H9 (cell line): ENCODE results near the gene RPS6KB2. TPM values are rescaled to one million over a fixed set of nuclear protein-coding genes. Genes with fewer than 3 reads are reported as not detected.

Experiments used
- DNase-seq: peaks from one replicate; pipeline ENCODE4 v3.0.0-alpha.2; 2017
- H2AFZ ChIP-seq: one replicate; pipeline ENCODE4 v1.6.1; 2013; ENCODE audit warnings: mild to moderate bottlenecking, low read length, control low read depth, moderate library complexity
- H2AK5ac ChIP-seq: 2 replicates; pipeline ENCODE4 v1.6.1; 2013; ENCODE audit warnings: low read length, control low read depth, mixed read lengths; ENCODE audit not compliant: insufficient read length
- H2BK120ac ChIP-seq: one replicate; pipeline ENCODE4 v1.6.1; 2013; ENCODE audit warnings: low read depth, mild to moderate bottlenecking, low read length, control low read depth, inconsistent platforms; ENCODE audit not compliant: poor library complexity, severe bottlenecking
- H2BK12ac ChIP-seq: 2 replicates; pipeline ENCODE4 v1.6.1; 2013; ENCODE audit warnings: low read length, control low read depth, mixed read lengths, low read depth; ENCODE audit not compliant: insufficient read length
- H2BK15ac ChIP-seq: 2 replicates; pipeline ENCODE4 v1.6.1; 2013; ENCODE audit warnings: low read depth, low read length, control low read depth
- H2BK20ac ChIP-seq: one replicate; pipeline ENCODE4 v1.6.1; 2013; ENCODE audit warnings: low read depth, mild to moderate bottlenecking, low read length, control low read depth, inconsistent platforms; ENCODE audit not compliant: poor library complexity, severe bottlenecking
- H2BK5ac ChIP-seq: 2 replicates; pipeline ENCODE4 v1.6.1; 2013; ENCODE audit warnings: low read length, control low read depth, mixed read lengths; ENCODE audit not compliant: insufficient read length
- H3K14ac ChIP-seq: 2 replicates; pipeline ENCODE4 v1.6.1; 2013; ENCODE audit warnings: low read length, control low read depth; ENCODE audit not compliant: insufficient read depth
- H3K18ac ChIP-seq: 2 replicates; pipeline ENCODE4 v1.6.1; 2013; ENCODE audit warnings: low read depth, mild to moderate bottlenecking, mixed read lengths, low read length, control low read depth; ENCODE audit not compliant: insufficient read length
- H3K23ac ChIP-seq: 2 replicates; pipeline ENCODE4 v1.6.1; 2013; ENCODE audit warnings: low read length, control low read depth, mixed read lengths, low read depth; ENCODE audit not compliant: insufficient read length
- H3K23me2 ChIP-seq: 2 replicates; pipeline ENCODE4 v1.6.1; 2013; ENCODE audit warnings: low read depth, mild to moderate bottlenecking, mixed read lengths, low read length, control low read depth; ENCODE audit not compliant: insufficient read length, poor library complexity, severe bottlenecking
- H3K27ac ChIP-seq: 2 replicates; pipeline ENCODE4 v1.5.1; 2013; ENCODE audit warnings: low read length, control low read depth, mixed read lengths, low read depth; ENCODE audit not compliant: insufficient read length
- H3K27me3 ChIP-seq: 2 replicates; pipeline ENCODE4 v1.6.1; 2013; ENCODE audit warnings: low read length, control low read depth, inconsistent platforms; ENCODE audit not compliant: insufficient read depth
- H3K4ac ChIP-seq: 2 replicates; pipeline ENCODE4 v1.6.1; 2013; ENCODE audit warnings: low read depth, mild to moderate bottlenecking, control low read depth, inconsistent platforms, low read length, moderate library complexity
- H3K4me1 ChIP-seq: 2 replicates; pipeline ENCODE4 v1.6.1; 2013; ENCODE audit warnings: low read length, control low read depth, inconsistent platforms; ENCODE audit not compliant: insufficient read depth
- H3K4me2 ChIP-seq: 2 replicates; pipeline ENCODE4 v1.6.1; 2013; ENCODE audit warnings: low read length, control low read depth, mixed read lengths; ENCODE audit not compliant: insufficient read length, insufficient read depth
- H3K56ac ChIP-seq: 2 replicates; pipeline ENCODE4 v1.6.1; 2013; ENCODE audit warnings: low read depth, mild to moderate bottlenecking, mixed read lengths, low read length, control low read depth; ENCODE audit not compliant: insufficient read length
- H3K79me1 ChIP-seq: 2 replicates; pipeline ENCODE4 v1.6.1; 2013; ENCODE audit warnings: low read depth, mild to moderate bottlenecking, moderate library complexity, low read length, control low read depth, inconsistent platforms; ENCODE audit not compliant: insufficient read depth, poor library complexity, severe bottlenecking
- H3K79me2 ChIP-seq: 2 replicates; pipeline ENCODE4 v1.6.1; 2013; ENCODE audit warnings: low read length, control low read depth, inconsistent platforms; ENCODE audit not compliant: insufficient read depth
- H3K9ac ChIP-seq: 2 replicates; pipeline ENCODE4 v1.6.1; 2013; ENCODE audit warnings: low read length, control low read depth, mixed read lengths; ENCODE audit not compliant: insufficient read length; ENCODE audit errors: extremely low read depth
- H3K9me3 ChIP-seq: one replicate; pipeline ENCODE4 v1.6.1; 2013; ENCODE audit warnings: low read depth, low read length, inconsistent platforms; ENCODE audit not compliant: control insufficient read depth
- H3T11ph ChIP-seq: one replicate; pipeline ENCODE4 v1.6.1; 2013; ENCODE audit warnings: mild to moderate bottlenecking, low read length, control low read depth, inconsistent platforms
- H4K20me1 ChIP-seq: one replicate; pipeline ENCODE4 v1.6.1; 2013; ENCODE audit not compliant: control insufficient read depth, insufficient read length, insufficient read depth
- H4K5ac ChIP-seq: 2 replicates; pipeline ENCODE4 v1.6.1; 2013; ENCODE audit warnings: low read depth, mild to moderate bottlenecking, mixed read lengths, low read length, control low read depth; ENCODE audit not compliant: insufficient read length
- H4K8ac ChIP-seq: replicated peaks from 2 replicates; pipeline ENCODE4 v1.6.1; 2013; ENCODE audit warnings: low read length, control low read depth, mixed read lengths, low read depth; ENCODE audit not compliant: insufficient read length
- H4K91ac ChIP-seq: 2 replicates; pipeline ENCODE4 v1.6.1; 2013; ENCODE audit warnings: low read depth, mild to moderate bottlenecking, moderate library complexity, mixed read lengths, low read length, control low read depth; ENCODE audit not compliant: insufficient read length
- H3K27ac Mint-ChIP-seq, 3 experiments: 2 replicates in 2 of 3; 3 replicates in 1 of 3; pipeline ENCODE4 v1.8.0; 2020 to 2021; ENCODE audit warnings: mixed read lengths in 3 of 3, mild to moderate bottlenecking in 1 of 3, moderate library complexity in 1 of 3
- H3K27me3 Mint-ChIP-seq: 2 replicates; pipeline ENCODE4 v1.8.0; 2021; ENCODE audit warnings: low read depth, mild to moderate bottlenecking, moderate library complexity, mixed read lengths
- H3K36me3 Mint-ChIP-seq, 3 experiments: 2 replicates in 2 of 3; 3 replicates in 1 of 3; pipeline ENCODE4 v1.8.0; 2020 to 2021; ENCODE audit warnings: low read depth in 3 of 3, mixed read lengths in 3 of 3; ENCODE audit not compliant: insufficient read depth in 1 of 3
- H3K4me1 Mint-ChIP-seq, 2 experiments: 2 replicates each; pipeline ENCODE4 v1.8.0; 2020; ENCODE audit warnings: mixed read lengths in 2 of 2
- H3K4me3 Mint-ChIP-seq, 2 experiments: 2 replicates in 1 of 2; 3 replicates in 1 of 2; pipeline ENCODE4 v1.8.0; 2020 to 2021; ENCODE audit warnings: mild to moderate bottlenecking in 2 of 2, mixed read lengths in 2 of 2, moderate library complexity in 1 of 2
- H3K9me3 Mint-ChIP-seq, 2 experiments: 2 replicates in 1 of 2; 3 replicates in 1 of 2; pipeline ENCODE4 v1.8.0; 2020; ENCODE audit warnings: mild to moderate bottlenecking in 2 of 2, mixed read lengths in 2 of 2, moderate library complexity in 1 of 2
- CTCF ChIP-seq: fragments of 200-600 bp; sonication (generic); conservative IDR thresholded peaks from 3 replicates; pipeline ENCODE4 v1.8.0; 2021; ENCODE audit warnings: antibody characterized with exemption, mild to moderate bottlenecking
- WGBS: extraction: QIAGEN DNeasy Blood & Tissue Kit; methylation state at CpG from one replicate; pipeline ENCODE4 v1.1.7; 2013; ENCODE audit warnings: missing lambda C conversion rate, low lambda C conversion rate, mixed read lengths; ENCODE audit not compliant: insufficient read length; ENCODE audit errors: extremely low coverage; 5-methylcytosine and 5-hydroxymethylcytosine counted together
- total RNA-seq: library from RNA; stranded (reverse); gene quantifications from 2 replicates; pipeline ENCODE4 v1.2.1, GENCODE V29; 2021

RPS6KB2 gene
- total RNA-seq, 1 experiment from 2014 or later: 51.7 TPM

GRCh38 chr11:67482827-67483798, 54.8 kb downstream of the RPS6KB2 start, which contains the start of gene AIP:
AIP (plus strand) TSS chr11:67483026; CDS start chr11:67483159, 133 bp downstream.
- peak within 1 kb of the TSS; percentile 22 for H3K18ac ChIP-seq
- Mint-ChIP-seq H3K27me3 (peaks cover 28% of the 10 kb centered on the region), H3K9me3 (peaks cover 0 to under 1% of the 10 kb centered on the region in 2 experiments; a peak in 1 of 5 replicates), H3K27ac (peak within 1 kb of the TSS; percentile 93 to 98 (median 94); a peak in 6 of 7 replicates), H3K4me1 (peaks cover 19 to 25% of the 10 kb centered on the region in 2 experiments), H3K36me3 (peaks cover 5 to 10% (median 8%) of the 10 kb centered on the region in 3 experiments; a peak in 6 of 7 replicates), H3K4me3 (peak within 1 kb of the TSS; percentile 83 to 84)
- H3K79me1 ChIP-seq: no peaks in the 10 kb centered on the region
- no peaks in the 10 kb centered on the region; the same call in 1 of the 2 replicates for H3K4me1 ChIP-seq
- no peak within 1 kb of the TSS for H4K8ac ChIP-seq
- no peak within 1 kb of the TSS for H2BK20ac ChIP-seq
- no peak within 1 kb of the TSS for H3T11ph ChIP-seq
- no peak within 1 kb of the TSS for H2BK5ac ChIP-seq
- peak; percentile 98 for DNase-seq
- H3K27me3 ChIP-seq: no peaks in the 10 kb centered on the region; the same call in 1 of the 2 replicates
- no peak within 1 kb of the TSS for H2BK15ac ChIP-seq
- no peaks in the 10 kb centered on the region for H4K20me1 ChIP-seq
- no peak within 1 kb of the TSS for H3K27ac ChIP-seq
- H4K91ac ChIP-seq: no peak within 1 kb of the TSS
- no peak within 1 kb of the TSS for H4K5ac ChIP-seq
- no peak within 1 kb of the TSS for H3K56ac ChIP-seq
- H2AK5ac ChIP-seq: no peak within 1 kb of the TSS
- no peak within 1 kb of the TSS for H2BK120ac ChIP-seq
- no peak within 1 kb of the TSS for H2AFZ ChIP-seq
- H3K23me2 ChIP-seq: no peaks in the 10 kb centered on the region
- H3K14ac ChIP-seq: peak within 1 kb of the TSS; percentile 3; the same call in 1 of the 2 replicates
- H3K23ac ChIP-seq: no peak within 1 kb of the TSS
- WGBS: no CpG with 5 or more reads among the region's 60 CpGs
- H3K4me2 ChIP-seq: peak within 1 kb of the TSS; percentile 7
- no peak within 1 kb of the TSS for H3K4ac ChIP-seq
- no peaks in the 10 kb centered on the region for H3K79me2 ChIP-seq
- H3K9me3 ChIP-seq: no peaks in the 10 kb centered on the region
- TF ChIP-seq CTCF: no peak; the same call in 2 of the 3 replicates
- no peak within 1 kb of the TSS for H2BK12ac ChIP-seq
- peak within 1 kb of the TSS; percentile 1 for H3K9ac ChIP-seq
